Measurements from ENCODE around the gene UBR3. TPM values are rescaled to one million over a fixed set of nuclear protein-coding genes. Genes with fewer than 3 reads are reported as not detected.

The UBR3 gene
- total RNA-seq, 1 donor from 2014 or later = 29.5 TPM

- no peaks in the 10 kb centered on the region for H3K27me3 Mint-ChIP-seq (ENCODE audit: low read depth)
- peaks cover 3% of the 10 kb centered on the region for H3K36me3 Mint-ChIP-seq (ENCODE audit: low read depth)
- H3K4me3 Mint-ChIP-seq = no peak overlapping the region
- no peak for DNase-seq (ENCODE audit: low read depth, low spot score)
- H3K27ac Mint-ChIP-seq (ENCODE audit: unreplicated experiment) = no peak overlapping the region
- H3K9me3 Mint-ChIP-seq = no peaks in the 10 kb centered on the region
- no peaks in the 10 kb centered on the region for H3K4me1 Mint-ChIP-seq
- no peak for TF ChIP-seq CTCF (conservative IDR thresholded peaks at IDR 0.05)
Observed at GRCh38 chr2:170039401-170040172, 212.3 kb downstream of the UBR3 start.

DNA sequence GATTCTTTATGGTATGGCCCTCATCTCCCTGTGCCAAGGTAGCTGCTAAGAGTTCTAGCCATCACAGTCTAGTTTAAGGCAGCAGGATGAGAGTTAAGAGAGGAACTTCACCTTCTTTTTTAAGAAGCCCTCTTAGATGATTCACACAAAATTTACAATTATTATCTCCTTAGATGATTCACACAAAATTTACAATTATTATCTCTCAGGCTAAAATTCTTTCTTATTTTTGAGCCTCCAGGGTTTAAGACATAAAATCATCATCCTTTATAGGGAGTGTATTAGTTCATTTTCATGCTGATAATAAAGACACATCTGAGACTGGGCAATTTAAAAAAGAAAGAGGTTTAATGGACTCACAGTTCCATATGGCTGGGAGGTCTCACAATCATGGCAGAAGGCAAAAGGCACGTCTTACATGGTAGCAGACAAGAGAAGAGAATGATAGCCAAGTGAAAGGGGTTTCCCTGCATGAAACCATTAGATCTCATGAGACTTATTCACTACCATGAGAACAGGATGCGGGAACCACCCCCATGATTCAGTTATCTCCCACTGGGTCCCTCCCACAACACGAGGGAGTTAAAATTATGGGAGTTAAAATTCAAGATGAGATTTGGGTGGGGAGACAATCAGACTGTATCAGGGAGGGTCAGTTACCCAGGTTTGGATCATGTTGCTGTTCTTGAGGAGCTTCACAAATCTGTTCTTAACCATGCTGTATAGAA is 217.7 kb downstream of the UBR3 start:
- H3K9me3 Mint-ChIP-seq = no peaks in the 10 kb centered on the region
- H3K27me3 Mint-ChIP-seq (ENCODE audit: low read depth) = no peaks in the 10 kb centered on the region
- no peak for TF ChIP-seq CTCF (conservative IDR thresholded peaks at IDR 0.05)
- peaks cover 3% of the 10 kb centered on the region for H3K36me3 Mint-ChIP-seq (ENCODE audit: low read depth)
- DNase-seq (ENCODE audit: low read depth, low spot score) = no peak
- H3K27ac Mint-ChIP-seq (ENCODE audit: unreplicated experiment) = no peak overlapping the region
- H3K4me1 Mint-ChIP-seq = no peaks in the 10 kb centered on the region
- no peak overlapping the region for H3K4me3 Mint-ChIP-seq

- Mint-ChIP-seq H3K27ac (ENCODE audit: unreplicated experiment) (no peak overlapping the region), H3K4me1 (no peaks in the 10 kb centered on the region), H3K9me3 (no peaks in the 10 kb centered on the region), H3K4me3 (no peak overlapping the region), H3K36me3 (ENCODE audit: low read depth) (peaks cover 5% of the 10 kb centered on the region), H3K27me3 (ENCODE audit: low read depth) (no peaks in the 10 kb centered on the region)
- no peak for TF ChIP-seq CTCF (conservative IDR thresholded peaks at IDR 0.05)
- DNase-seq (ENCODE audit: low read depth, low spot score) = no peak
Observed at GRCh38 chr2:170047331-170048065, 220.2 kb downstream of the UBR3 start.

DNA sequence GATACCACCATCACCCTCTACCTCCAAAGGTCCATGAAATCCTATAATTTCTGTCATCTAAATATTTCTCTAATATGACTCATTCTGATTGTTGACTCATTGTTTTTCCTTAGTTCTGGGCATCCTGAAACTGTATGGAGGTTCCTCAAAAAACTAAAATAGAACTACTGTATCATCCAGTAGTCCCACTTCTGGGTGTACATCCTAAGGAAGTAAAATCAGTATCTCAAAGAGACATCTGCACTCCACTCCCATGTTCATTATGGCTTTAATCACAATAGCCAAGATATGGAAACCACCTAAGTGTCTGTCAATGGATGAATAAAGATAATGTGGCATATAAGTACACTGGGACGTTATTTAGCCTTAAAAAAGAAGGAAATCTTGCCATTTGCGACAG is 224.9 kb downstream of the UBR3 start:
- H3K9me3 Mint-ChIP-seq = no peaks in the 10 kb centered on the region
- no peaks in the 10 kb centered on the region for H3K27me3 Mint-ChIP-seq (ENCODE audit: low read depth)
- no peak for DNase-seq (ENCODE audit: low read depth, low spot score)
- no peak overlapping the region for H3K4me3 Mint-ChIP-seq
- H3K27ac Mint-ChIP-seq (ENCODE audit: unreplicated experiment) = no peak overlapping the region
- peaks cover 7% of the 10 kb centered on the region for H3K36me3 Mint-ChIP-seq (ENCODE audit: low read depth)
- no peaks in the 10 kb centered on the region for H3K4me1 Mint-ChIP-seq
- no peak for TF ChIP-seq CTCF (conservative IDR thresholded peaks at IDR 0.05)

DNA sequence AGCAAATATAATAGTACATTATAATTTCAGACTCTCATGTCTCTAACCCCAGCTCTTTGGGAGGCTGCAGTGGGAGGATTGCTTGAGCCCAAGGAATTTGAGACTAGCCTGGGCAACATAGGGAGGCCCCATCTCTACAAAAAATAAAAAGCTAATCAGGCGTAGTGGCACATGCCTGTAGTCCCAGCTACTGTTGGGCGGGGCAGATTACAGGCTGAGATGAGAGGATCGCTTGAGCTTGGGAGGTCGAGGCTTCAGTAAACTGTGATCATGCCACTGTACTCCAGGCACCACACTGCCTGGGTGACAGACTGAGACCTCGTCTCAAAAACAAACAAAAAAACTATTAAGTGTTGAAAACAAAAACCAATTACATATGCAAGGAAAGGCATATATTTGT is 227.7 kb downstream of the UBR3 start:
- Mint-ChIP-seq H3K27me3 (ENCODE audit: low read depth) (no peaks in the 10 kb centered on the region), H3K4me1 (no peaks in the 10 kb centered on the region), H3K36me3 (ENCODE audit: low read depth) (peaks cover 11% of the 10 kb centered on the region), H3K4me3 (no peak overlapping the region), H3K27ac (ENCODE audit: unreplicated experiment) (no peak overlapping the region), H3K9me3 (no peaks in the 10 kb centered on the region)
- TF ChIP-seq CTCF (conservative IDR thresholded peaks at IDR 0.05) = no peak
- no peak for DNase-seq (ENCODE audit: low read depth, low spot score)
